ENCODE results near the gene JAG2. TPM values are rescaled to one million over a fixed set of nuclear protein-coding genes. Genes with fewer than 3 reads are reported as not detected.

The JAG2 gene
- polyA plus RNA-seq, 4 donors, result 6.8 to 11.4 (median 9.8) TPM

DNA sequence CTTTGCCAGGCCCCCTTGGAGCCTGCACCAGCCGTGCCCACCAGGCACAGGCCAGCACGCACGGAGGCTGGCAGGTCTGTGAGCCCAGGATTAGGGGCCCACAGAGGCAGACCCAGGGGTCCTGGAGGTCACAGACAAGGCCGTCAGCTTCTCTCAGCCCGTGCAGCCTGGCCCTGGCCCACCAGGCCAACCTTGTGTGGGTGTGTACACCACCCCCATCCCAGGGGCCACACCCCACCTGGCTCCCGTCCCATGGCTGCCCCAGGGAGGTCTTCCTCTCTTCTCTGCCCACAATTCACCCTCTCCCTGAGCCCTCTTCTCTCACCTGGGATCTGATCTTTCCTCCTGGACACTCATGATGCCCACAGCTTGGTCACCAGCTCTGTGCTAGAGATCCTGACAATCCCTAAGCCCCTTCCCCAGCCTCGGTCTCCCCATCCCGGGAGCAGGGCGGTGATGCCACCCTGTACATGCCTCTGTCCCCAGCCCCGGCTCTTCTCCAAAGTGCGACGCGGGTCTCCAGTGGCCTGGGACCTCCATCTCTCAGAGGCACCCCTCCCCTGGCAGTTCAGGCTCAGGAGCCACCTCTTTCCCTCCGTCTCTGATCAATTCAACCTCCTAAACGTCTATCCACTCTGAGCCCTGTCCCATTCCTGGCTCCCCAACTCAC is 72.2 kb downstream of the JAG2 start:
- no peak for DNase-seq (ENCODE audit: low read depth in 4 of 4, low spot score in 2 of 4)

DNA sequence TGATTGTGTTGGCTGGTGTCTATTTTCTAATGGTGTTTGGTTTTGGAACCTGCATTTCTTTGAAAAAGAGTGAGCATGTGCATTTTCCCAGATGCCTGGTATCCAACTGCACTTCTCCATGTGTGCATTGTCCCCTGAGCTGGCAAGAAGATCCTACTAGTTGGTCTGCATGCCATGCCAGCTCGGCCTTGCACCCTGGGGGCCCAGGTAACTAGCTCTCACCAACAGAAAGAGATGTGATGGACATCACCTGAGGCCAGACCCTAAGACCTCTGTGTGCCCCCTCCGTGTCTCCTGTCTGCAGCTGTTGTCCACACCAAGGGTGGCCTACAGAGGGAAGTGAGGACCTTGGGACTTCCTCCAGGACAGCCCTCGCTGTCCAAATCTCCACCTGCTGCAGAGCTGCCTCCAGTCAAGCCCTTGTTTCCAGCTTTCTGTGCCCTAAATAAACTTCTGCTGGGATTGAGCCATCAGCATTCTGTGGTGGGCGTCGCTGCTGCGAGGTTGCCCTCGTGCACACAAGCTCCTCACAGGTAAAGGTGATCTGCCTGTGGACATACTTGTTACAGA is 73.3 kb downstream of the JAG2 start:
- DNase-seq (ENCODE audit: low read depth in 4 of 4, low spot score in 2 of 4), result no peak

DNA sequence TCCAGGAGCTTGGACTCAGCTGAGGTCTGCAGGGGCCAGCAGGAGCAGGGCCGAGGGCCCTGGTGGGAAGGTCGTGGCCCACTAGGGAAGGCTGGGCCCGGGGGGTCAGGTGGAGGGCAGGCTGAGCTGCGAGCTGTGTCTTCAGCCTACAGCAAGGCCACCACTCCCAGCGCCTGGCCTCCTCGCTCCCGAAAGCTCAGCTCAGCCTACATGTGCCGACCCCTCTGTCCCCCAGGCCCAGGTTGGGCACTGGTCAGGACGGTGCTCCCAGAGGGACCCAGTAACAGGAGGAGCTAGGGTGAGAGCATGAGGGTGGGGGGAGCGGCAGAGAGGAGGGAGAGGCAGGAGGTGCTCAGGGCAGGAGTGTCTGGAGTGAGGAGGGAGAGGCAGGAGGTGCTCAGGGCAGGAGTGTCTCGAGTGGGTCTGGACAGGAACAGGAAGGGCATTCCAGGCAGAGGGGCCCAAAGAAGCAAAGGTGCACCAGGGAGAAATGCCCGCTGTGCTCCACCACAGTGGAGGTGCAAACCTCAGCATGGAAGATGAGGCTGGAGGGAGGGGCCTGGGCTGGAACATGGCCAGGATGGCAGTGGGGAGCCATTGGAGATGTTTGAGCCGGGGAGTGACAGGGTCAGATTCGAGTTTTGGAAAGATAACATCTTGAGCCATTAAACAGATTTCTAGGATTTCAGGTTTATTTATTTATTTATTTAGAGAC is 74.2 kb downstream of the JAG2 start:
- no peak for DNase-seq (ENCODE audit: low read depth in 4 of 4, low spot score in 2 of 4)

DNA sequence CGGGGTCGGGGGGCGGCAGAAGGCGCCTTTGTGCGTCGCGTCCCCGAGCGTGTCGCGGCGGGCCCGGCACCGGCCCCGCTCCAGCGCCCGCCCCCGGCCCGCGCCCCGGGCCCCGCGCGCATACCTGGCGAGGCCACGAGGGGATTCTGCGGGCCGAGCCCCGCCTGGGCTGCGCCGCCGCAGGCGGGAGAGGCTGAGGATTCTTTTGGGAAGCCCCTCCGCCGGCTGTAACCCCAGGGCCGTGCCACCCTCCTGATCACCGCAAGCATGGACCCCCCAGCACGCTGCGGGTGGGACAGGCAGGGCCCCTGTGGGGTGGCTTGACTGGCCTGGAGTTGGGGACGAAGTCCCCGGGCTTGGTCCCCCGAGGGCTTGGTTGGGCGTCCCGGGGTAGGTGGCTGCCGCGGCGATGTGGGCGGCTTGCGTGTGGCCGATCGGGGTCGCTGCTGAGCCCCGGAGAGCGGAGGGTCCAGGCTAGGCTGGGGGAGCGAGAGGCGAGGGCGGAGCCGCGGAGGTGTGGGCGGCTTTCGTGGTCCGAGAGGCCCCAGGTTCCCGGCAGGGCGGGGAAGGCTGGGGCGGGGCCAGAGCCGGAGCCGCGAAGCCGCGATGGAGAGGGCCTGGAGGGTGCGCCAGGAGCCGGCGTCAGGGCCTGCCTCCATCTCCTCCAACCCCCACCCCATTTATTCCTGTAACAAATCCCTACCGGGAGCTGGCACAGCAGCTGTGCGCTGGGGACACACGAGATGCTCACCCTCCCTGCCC is 75.0 kb downstream of the JAG2 start:
- DNase-seq (ENCODE audit: low read depth in 4 of 4, low spot score in 2 of 4), result no peak

DNA sequence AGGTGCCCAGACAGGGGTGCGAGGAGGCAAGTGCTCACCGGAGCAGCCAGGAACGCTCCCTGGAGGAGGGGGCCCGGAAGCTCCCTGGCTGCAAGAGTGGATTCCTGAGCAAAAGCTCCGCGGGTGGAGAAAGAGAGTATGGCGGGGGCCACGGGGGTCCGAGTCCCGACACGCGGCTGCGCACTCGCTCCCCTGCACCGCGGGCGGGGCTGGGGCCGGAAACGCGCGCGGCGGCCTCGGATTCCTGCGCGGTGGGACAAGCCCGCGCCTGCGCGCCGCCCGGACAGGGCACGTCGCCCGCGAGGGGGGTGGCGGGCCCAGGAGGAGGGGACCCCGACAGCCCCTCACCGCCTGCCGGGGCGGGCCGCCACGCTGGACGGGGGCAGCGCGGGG is 75.5 kb downstream of the JAG2 start:
- DNase-seq (ENCODE audit: low read depth in 4 of 4, low spot score in 2 of 4), result no peak

DNA sequence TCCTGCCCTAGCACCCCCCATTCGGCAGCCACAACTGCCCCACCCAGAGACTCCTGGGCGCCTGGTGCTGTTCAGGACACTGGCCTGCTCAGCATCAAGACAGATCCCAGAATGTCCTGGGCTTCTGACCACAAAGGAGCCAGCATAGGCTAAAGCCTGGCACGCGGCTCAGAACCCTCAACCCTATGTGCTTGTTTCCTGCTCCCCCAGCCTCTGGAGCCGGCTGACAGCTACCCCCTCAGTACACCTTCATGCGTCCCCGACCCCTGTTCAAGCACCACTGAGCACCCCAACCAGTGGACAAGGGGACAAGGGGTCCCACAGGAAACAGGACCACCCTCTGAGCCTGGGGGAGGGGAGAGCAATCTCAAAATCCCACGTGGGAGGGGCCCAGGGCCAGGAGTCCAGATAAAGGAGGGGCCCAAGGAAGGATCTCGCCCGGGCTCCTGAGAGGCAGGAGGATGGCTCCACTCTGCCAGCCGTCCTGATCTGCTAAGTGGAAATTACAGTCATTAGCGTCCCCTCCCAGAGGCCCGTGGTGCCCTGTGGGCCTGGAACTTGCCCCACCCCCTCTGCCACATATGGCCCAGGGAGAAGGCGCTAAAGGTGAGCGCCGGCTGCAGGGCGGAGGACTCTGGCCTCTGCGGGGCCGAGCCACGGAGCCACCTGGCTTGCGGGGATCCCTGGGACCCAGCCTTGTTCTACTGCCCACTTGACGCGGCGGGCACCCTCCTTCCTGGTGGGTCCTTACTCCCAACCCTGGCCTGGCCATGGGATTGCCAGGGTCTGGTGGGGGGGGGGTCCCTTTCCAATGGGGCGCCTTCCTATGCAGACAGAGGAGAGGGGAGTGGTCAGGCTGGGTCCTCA is 76.2 kb downstream of the JAG2 start:
- no peak for DNase-seq (ENCODE audit: low read depth in 4 of 4, low spot score in 2 of 4)

DNA sequence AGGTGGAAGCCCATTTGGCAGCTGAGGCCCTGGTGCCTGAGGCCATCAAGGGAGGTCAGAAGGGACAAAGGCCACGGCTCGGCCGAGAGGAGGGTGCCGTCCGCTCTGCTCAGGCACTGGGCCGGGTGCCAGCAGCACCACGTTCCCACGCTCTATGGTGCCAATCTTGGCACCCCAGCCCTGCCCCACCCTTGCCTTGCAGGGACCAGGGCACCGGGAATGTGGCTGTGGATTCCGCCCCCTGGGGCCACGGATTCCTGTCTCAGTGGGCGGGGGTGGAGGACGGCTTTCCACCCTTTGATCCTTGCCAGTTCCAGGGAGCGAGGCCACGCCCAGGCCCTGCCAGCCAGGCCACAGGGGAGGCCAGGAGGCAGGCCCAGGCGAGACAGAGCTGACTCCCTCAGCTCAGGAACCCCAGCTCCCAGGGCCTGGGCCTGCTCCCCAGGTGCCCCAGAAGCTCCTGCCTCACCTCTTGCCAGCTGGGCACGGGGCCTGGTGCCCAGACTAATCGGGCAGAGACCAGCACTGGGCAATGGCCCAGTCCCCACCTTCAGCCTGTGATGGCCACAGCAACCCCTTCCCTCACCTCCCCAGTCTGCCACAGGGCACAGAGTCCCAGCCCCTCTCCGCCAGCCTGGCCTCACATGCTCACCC is 76.9 kb downstream of the JAG2 start:
- no peak for DNase-seq (ENCODE audit: low read depth in 4 of 4, low spot score in 2 of 4)

DNA sequence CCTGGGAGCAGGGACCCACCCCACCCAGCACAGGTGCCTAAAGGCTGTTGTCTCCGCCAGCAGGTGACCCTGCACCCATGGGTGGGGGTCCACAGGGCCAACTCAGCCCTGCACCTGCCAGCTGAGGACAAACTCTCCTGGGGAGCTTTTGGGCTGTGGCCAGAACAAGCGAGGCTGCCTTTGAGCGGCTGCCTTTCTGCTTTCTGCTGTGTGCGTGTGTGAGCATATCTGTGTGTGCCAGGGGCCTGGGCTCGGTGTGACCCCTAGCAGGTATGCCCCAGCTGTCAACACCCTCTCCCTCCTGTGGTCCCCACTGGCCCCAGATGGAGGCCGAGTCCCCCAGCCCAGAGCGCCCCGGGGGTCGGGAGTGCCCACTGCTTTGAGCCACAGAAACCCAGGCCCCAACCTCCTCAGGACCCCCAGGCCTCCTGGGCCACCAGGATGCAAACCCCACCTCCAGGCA is 77.5 kb downstream of the JAG2 start:
- no peak for DNase-seq (ENCODE audit: low read depth in 4 of 4, low spot score in 2 of 4)

Other genes starting within 250 kb of the JAG2 start
- gene PLD4, start 243.9 kb downstream of the JAG2 start, polyA plus RNA-seq (ENCODE audit: insufficient read length in 4 of 4), result 1 to 10 TPM; 3.1 to 8.8 (median 4.3) TPM
- 1 to 10 TPM; 1.4 to 2.0 (median 1.8) TPM for gene AHNAK2, start 190.4 kb downstream of the JAG2 start, polyA plus RNA-seq (ENCODE audit: insufficient read length in 4 of 4)
- 10 to 100 TPM; 22.0 to 34.9 (median 25.4) TPM for gene CLBA1, start 183.0 kb downstream of the JAG2 start, polyA plus RNA-seq (ENCODE audit: insufficient read length in 4 of 4)
- 10 to 100 TPM; 19.9 to 27.8 (median 22.7) TPM for gene CDCA4, start 147.7 kb downstream of the JAG2 start, polyA plus RNA-seq (ENCODE audit: insufficient read length in 4 of 4)
- gene GPR132, start 103.3 kb downstream of the JAG2 start, polyA plus RNA-seq (ENCODE audit: insufficient read length in 4 of 4), result under 1 TPM; 0.31 to 0.86 (median 0.60) TPM
- 10 to 100 TPM; 21.5 to 42.8 (median 34.5) TPM for gene NUDT14, start 12.5 kb upstream of the JAG2 start, polyA plus RNA-seq (ENCODE audit: insufficient read length in 4 of 4)
- gene BTBD6, start 79.8 kb upstream of the JAG2 start, polyA plus RNA-seq (ENCODE audit: insufficient read length in 4 of 4), result 10 to 100 TPM; 32.8 to 43.7 (median 37.0) TPM
- 10 to 100 TPM; 27.5 to 39.5 (median 37.7) TPM for gene BRF1, start 132.2 kb upstream of the JAG2 start, polyA plus RNA-seq (ENCODE audit: insufficient read length in 4 of 4)
- 100 to 1,000 TPM in 1 of 4 donors, 10 to 100 TPM in 3; 46.8 to 102 (median 80.9) TPM for gene PACS2, start 146.0 kb upstream of the JAG2 start, polyA plus RNA-seq (ENCODE audit: insufficient read length in 4 of 4)
- 1 to 10 TPM; 1.0 to 4.4 (median 2.4) TPM for gene TEX22, start 229.8 kb upstream of the JAG2 start, polyA plus RNA-seq (ENCODE audit: insufficient read length in 4 of 4)